Stomach (tissue), 9 donors: Measurements from ENCODE around the gene KRT1. TPM values are rescaled to one million over a fixed set of nuclear protein-coding genes. Genes with fewer than 3 reads are reported as not detected.

Experiments
- DNase-seq, 2 donors: peaks; one replicate each; pipeline versions ENCODE4 v3.0.0 to v3.0.0-alpha.2; 2013 to 2019
- H3K27ac ChIP-seq, 5 donors: fragments of 200-600 bp in 4 of 5; sonication (generic) in 4 of 5; one replicate each; pipeline ENCODE4 v1.5.1; 2013 to 2019; ENCODE audit warnings: mild to moderate bottlenecking in 1 of 5, moderate library complexity in 1 of 5
- H3K27me3 ChIP-seq, 3 donors: fragments of 200-600 bp; sonication (generic); one replicate each; pipeline ENCODE4 v1.5.1; 2017 to 2019; ENCODE audit warnings: mixed run types in 1 of 3
- H3K36me3 ChIP-seq, 4 donors: fragments of 200-600 bp; sonication (generic); 1 replicate in 3 of 4; 2 replicates in 1 of 4; pipeline ENCODE4 v1.5.1; 2016 to 2019
- H3K4me1 ChIP-seq, 4 donors: fragments of 200-600 bp; sonication (generic); one replicate each; pipeline ENCODE4 v1.5.1; 2016 to 2019
- H3K4me3 ChIP-seq, 4 donors: fragments of 200-600 bp; sonication (generic) in 3 of 4; one replicate each; pipeline ENCODE4 v1.5.1; 2016 to 2019; ENCODE audit warnings: mild to moderate bottlenecking in 1 of 4
- H3K9me3 ChIP-seq, 4 donors: fragments of 200-600 bp; sonication (generic); one replicate each; pipeline ENCODE4 v1.5.1; 2016 to 2019
- EP300 ChIP-seq: sonication (generic); formaldehyde crosslinking; IDR thresholded peaks from one replicate; pipeline ENCODE4 v1.6.1; 2017; ENCODE audit warnings: antibody characterized with exemption
- POLR2A ChIP-seq, 4 donors: fragments of 450-650 bp; IDR thresholded peaks; one replicate each; pipeline ENCODE4 v1.6.1; 2016; ENCODE audit warnings: antibody characterized with exemption in 4 of 4, control low read depth in 2 of 4, mild to moderate bottlenecking in 1 of 4, moderate library complexity in 1 of 4
- POLR2AphosphoS5 ChIP-seq, 3 donors: sonication (generic); formaldehyde crosslinking; IDR thresholded peaks; one replicate each; pipeline ENCODE4 v1.6.1; 2016; ENCODE audit warnings: antibody characterized with exemption in 3 of 3
- WGBS, 5 donors: extraction: QIAGEN DNeasy Blood & Tissue Kit in 3 of 5; methylation state at CpG; one replicate each; pipeline versions ENCODE4 v1.1.5 to v1.1.7; 2013 to 2018; 5-methylcytosine and 5-hydroxymethylcytosine counted together
- intact Hi-C: fragments of 100-400 bp; cut with DNase I; formaldehyde crosslinking; loops from one replicate; pipeline ENCODE4 v1.15.1; 2023; ENCODE audit warnings: low total_unique reads
- polyA plus RNA-seq, 3 donors: library from polyadenylated mRNA; stranded (reverse); fragments of 200-250 nt; gene quantifications; one replicate each; pipeline ENCODE4 v1.2.3, GENCODE V29; 2013
- total RNA-seq, 5 donors: library from RNA; depleted of rRNA; stranded (reverse); fragments of >200 nt; gene quantifications; one replicate each; pipeline versions ENCODE4 v1.1.0 to v1.2.3, GENCODE V29; 2014 to 2016
- TF ChIP-seq, protein P1 (sequence below), 7 experiments: fragments of 450-650 bp in 4 of 7; fragments of 200-600 bp in 3 of 7; sonication (generic) in 3 of 7; IDR thresholded peaks; one replicate each; pipeline ENCODE4 v1.5.1; 2016 to 2019; ENCODE audit warnings: antibody characterized with exemption in 7 of 7, control low read depth in 2 of 7, mild to moderate bottlenecking in 1 of 7
- donor health status: healthy with polysubstance abuse.
- donor health status: Bipolar disorder and iron deficiency.
- donor health status: healthy.

The KRT1 gene
- total and polyA plus RNA-seq, 8 donors, result 0.37 to 27.8 (median 7.6) TPM; not detected in 5

DNA sequence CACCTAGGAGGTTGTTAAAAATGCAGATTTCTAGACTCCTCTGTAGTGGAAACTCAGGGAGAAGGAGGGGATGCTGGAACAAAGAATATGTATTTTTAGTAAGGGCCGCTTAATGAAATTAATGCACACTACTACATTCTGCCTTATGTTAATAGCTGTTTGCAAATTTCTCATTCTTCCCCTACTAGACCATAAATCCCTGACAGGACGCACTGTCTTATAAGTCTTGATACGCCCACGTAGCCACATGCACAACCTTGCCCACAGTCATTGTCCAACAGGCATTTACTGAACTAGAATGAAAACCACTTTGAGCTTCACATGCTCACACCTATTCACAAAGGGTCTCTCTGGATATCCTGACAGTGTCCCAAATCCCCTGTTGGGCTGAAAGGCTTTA is 38.7 kb downstream of the KRT1 start:
- 67 to 81% (median 77%) methylated on average over 4 of the region's 4 CpGs for WGBS, 5 donors
- no peak overlapping the region for H3K27ac ChIP-seq
- peaks cover 0 to 7% (median 0%) of the 10 kb centered on the region in 4 donors for H3K4me1 ChIP-seq
- TF ChIP-seq, protein P1, sequence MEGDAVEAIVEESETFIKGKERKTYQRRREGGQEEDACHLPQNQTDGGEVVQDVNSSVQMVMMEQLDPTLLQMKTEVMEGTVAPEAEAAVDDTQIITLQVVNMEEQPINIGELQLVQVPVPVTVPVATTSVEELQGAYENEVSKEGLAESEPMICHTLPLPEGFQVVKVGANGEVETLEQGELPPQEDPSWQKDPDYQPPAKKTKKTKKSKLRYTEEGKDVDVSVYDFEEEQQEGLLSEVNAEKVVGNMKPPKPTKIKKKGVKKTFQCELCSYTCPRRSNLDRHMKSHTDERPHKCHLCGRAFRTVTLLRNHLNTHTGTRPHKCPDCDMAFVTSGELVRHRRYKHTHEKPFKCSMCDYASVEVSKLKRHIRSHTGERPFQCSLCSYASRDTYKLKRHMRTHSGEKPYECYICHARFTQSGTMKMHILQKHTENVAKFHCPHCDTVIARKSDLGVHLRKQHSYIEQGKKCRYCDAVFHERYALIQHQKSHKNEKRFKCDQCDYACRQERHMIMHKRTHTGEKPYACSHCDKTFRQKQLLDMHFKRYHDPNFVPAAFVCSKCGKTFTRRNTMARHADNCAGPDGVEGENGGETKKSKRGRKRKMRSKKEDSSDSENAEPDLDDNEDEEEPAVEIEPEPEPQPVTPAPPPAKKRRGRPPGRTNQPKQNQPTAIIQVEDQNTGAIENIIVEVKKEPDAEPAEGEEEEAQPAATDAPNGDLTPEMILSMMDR (IDR thresholded peaks at IDR 0.05), result no peak
- TF ChIP-seq POLR2A (IDR thresholded peaks at IDR 0.05) (no peak), POLR2AphosphoS5 (IDR thresholded peaks at IDR 0.05) (no peak)
- peaks cover 0 to 21% (median 0%) of the 10 kb centered on the region in 3 donors for H3K27me3 ChIP-seq
- intact Hi-C loops, result no loop called here
- no peak overlapping the region for H3K4me3 ChIP-seq
- no peaks in the 10 kb centered on the region for H3K36me3 ChIP-seq
- DNase-seq, result no peak
- no peaks in the 10 kb centered on the region for H3K9me3 ChIP-seq

DNA sequence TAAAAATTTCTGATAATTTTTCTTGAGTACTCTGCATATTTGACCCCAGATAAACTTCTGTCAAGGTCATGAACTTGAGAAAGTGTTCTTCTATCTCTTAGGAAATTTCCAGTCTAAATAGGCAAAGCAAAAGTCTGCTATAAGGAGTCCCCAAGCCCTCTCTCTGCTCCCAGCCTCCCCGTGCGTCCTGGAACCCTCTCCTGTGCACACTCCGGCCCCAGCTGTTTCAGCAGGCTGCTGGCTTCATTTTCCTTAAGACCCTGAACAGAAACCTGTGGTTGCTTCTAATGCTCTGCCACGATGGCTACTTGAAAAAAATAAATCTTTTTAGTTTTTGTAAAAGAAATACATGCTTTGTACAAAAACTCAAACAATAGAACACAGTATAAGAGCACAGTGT is 42.9 kb downstream of the KRT1 start:
- no peak for TF ChIP-seq EP300
- no peak for TF ChIP-seq POLR2A (IDR thresholded peaks at IDR 0.05)
- TF ChIP-seq POLR2AphosphoS5 (IDR thresholded peaks at IDR 0.05), result no peak
- TF ChIP-seq, protein P1 (IDR thresholded peaks at IDR 0.05), result no peak
- no peak overlapping the region for H3K27ac ChIP-seq
- 58 to 82% (median 70%) methylated on average over 4 of the region's 4 CpGs for WGBS, 5 donors

DNA sequence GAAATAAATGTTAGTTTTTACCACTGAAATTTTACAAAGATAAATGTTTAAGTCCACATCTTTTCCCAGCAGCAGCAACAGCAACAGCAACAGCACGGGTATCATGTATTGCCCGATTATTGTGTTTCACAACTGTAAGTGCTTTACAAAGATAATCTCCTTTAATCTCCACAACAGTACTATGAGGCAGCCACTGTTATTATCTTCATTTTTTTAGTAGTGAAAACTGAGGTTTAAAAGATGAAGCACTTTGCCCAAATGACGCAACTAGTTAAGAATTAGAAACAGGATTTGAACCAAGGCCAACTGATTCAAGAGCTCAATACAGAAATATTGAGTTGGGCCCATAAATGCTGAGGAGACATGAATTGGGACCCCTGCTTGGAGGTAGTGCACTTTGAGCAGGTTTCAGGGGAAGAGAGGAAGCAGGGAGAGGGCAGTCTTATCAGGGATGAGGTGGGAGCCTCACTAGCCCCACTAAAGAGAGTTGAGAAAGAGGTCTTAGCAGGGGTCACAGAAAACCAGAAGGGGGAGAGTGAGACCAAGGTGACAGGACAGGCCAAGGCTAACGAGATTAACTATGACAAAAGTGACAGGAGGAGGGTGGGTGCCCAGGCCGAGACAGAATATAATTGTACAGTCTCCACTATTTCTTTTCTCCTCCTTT is 43.5 kb downstream of the KRT1 start:
- Histone ChIP-seq H3K27me3 (peaks cover 0 to 4% (median 0%) of the 10 kb centered on the region in 3 donors), H3K27ac (no peak overlapping the region), H3K4me1 (peaks cover 0 to 13% (median 0%) of the 10 kb centered on the region in 4 donors), H3K36me3 (no peaks in the 10 kb centered on the region), H3K9me3 (no peaks in the 10 kb centered on the region), H3K4me3 (no peak overlapping the region)
- TF ChIP-seq POLR2A (IDR thresholded peaks at IDR 0.05) (no peak), POLR2AphosphoS5 (IDR thresholded peaks at IDR 0.05) (no peak), EP300 (no peak)
- TF ChIP-seq, protein P1 (IDR thresholded peaks at IDR 0.05), result no peak
- 57 to 73% (median 60%) methylated on average over 5 of the region's 5 CpGs for WGBS, 5 donors
- no peak for DNase-seq
- intact Hi-C loops, result no loop called here

More for the DNA sequence above, 42.9 kb downstream of the KRT1 start:
- no peak overlapping the region for H3K4me3 ChIP-seq
- no peaks in the 10 kb centered on the region for H3K9me3 ChIP-seq
- H3K36me3 ChIP-seq, result no peaks in the 10 kb centered on the region
- intact Hi-C loops, result no loop called here
- peaks cover 0 to 7% (median 0%) of the 10 kb centered on the region in 3 donors for H3K27me3 ChIP-seq
- H3K4me1 ChIP-seq, result peaks cover 0 to 9% (median 0%) of the 10 kb centered on the region in 4 donors
- no peak for DNase-seq

DNA sequence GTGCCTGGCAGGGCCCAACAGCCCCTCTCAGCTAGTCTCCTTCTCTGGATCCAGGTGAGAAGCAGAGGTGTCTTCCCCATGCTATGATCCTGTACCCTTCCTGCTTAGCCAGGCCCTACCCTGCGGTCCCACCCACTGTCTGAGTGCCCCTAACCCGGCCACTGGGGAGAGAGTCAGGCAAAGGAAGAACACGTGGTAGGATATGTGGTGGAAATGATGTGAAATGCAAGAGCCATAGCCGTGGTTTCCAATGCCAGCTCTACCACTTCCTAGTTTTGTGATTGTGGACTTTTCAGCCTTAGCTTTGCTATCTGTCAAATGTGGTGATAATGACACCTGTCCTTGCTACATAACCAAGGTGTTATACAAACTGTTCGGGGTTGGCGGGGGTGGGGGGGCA is 44.0 kb downstream of the KRT1 start:
- Histone ChIP-seq H3K9me3 (no peaks in the 10 kb centered on the region), H3K36me3 (no peaks in the 10 kb centered on the region), H3K4me3 (no peak overlapping the region), H3K4me1 (peaks cover 0 to 13% (median 0%) of the 10 kb centered on the region in 4 donors), H3K27me3 (no peaks in the 10 kb centered on the region), H3K27ac (no peak overlapping the region)
- no peak for DNase-seq
- no peak for TF ChIP-seq EP300
- TF ChIP-seq POLR2A (IDR thresholded peaks at IDR 0.05), result no peak
- no peak for TF ChIP-seq POLR2AphosphoS5 (IDR thresholded peaks at IDR 0.05)
- TF ChIP-seq, protein P1 (IDR thresholded peaks at IDR 0.05), result no peak
- intact Hi-C loops, result no loop called here
- 65 to 76% (median 69%) methylated on average over 6 of the region's 6 CpGs for WGBS, 5 donors
